ENCODE measurements around the gene SIGMAR1.
"Not testable (repeated sequence)": the region's sequence is repeated elsewhere in the genome, so short reads cannot be mapped to it uniquely, and the experiment has no call there.

SIGMAR1 gene

DNA sequence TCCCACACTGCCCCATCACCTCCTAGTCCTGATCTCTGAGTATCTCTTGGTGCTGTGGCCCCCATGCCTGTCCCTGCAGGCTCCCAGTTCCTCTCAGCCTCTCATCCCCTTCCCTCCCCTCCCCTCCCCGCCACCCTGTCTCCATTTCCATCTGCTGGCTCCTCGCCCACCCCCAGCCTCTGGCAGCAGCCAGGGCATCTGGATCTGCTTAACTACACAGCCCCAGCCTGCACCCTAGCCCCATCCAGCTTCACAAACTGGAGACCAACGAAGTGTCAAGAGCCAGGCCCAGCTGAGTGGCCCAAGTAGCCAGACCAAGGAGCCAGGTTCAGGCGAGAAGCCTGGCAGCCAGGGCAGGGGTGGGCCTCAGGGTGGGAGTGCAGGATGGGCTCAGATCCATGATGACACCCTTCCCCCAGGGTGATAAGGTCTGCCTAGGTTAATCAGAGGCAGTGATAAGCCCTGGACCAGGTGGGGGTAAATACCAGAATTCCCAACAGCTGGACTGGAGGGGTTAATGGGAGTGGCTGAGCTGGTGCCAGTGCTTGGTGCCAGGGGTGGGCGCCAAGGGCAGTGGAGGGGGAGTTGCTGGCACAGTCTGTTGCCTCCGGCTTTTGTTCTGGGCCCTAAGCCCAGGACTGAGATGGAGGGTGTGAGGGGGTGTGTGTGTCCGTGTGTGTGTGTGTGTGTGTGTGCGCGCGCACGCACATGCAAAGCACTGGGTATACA, 16.9 kb upstream of the SIGMAR1 start:
- no peak for DNase-seq

GRCh38 chr9:34653151-34654072, 15.8 kb upstream of the SIGMAR1 start:
- no peak for DNase-seq

GRCh38 chr9:34652602-34653000, 15.0 kb upstream of the SIGMAR1 start:
- no peak for DNase-seq

DNA sequence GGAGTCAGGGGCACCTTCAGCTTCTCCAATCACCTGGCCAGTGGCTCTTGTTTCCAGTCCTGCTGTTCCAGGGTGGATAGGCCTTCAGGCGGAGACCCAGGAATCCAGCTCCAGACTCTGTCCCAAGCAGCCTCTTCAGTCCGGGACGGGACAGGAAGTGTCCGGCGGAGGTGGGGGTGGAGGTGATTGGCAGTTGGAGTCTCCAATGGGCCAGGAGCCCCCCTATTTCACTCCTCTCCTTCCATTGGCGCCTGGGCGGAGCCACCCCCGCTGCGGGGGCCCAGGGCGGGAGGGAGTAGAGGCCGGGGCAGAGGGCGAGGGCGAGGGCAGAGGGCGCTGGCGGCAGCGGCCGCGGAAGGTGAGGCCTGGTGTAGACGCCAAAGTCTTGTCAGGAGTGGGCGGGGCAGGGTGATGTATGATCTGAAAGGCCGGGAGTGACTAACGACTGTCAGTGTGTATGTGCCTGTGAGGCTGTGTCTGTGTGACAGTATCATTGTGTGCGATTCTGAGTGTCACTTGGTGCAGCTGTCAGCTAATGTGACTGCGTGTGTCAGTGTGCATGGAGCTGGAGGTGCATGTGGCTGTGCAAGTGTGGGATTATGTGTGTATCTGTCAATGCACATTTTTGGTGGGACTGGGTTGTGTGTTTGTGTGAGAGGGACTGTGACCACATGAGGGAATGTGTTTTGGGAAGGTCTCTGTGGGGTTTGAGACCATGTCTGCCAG, 14.5 kb upstream of the SIGMAR1 start, which contains the start of gene IL11RA:
Gene IL11RA, plus strand, starts transcription at position 310 of the 726 bp plus-strand sequence. CDS start 3,033 bp downstream, outside the sequence.
- DNase-seq, result peak; percentile 68

- no peak for DNase-seq
These were observed 13.7 kb upstream of the SIGMAR1 start for GRCh38 chr9:34651321-34651720.

GRCh38 chr9:34650816-34651215, 13.2 kb upstream of the SIGMAR1 start:
- DNase-seq, result no peak

DNA sequence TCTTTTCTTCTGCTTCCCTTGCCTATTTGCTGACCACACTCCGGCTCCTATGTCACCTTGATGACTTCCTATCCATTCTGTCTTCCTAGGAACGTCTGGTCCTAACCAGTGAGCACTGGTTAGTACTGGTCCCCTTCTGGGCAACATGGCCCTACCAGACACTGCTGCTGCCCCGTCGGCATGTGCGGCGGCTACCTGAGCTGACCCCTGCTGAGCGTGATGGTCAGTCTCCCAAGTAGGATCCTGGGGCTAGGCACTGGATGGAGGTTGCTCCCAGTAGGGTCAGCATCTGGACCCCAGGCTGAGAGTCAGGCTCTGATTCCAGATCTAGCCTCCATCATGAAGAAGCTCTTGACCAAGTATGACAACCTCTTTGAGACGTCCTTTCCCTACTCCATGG, 11.1 kb upstream of the SIGMAR1 start:
- DNase-seq, result no peak

DNA sequence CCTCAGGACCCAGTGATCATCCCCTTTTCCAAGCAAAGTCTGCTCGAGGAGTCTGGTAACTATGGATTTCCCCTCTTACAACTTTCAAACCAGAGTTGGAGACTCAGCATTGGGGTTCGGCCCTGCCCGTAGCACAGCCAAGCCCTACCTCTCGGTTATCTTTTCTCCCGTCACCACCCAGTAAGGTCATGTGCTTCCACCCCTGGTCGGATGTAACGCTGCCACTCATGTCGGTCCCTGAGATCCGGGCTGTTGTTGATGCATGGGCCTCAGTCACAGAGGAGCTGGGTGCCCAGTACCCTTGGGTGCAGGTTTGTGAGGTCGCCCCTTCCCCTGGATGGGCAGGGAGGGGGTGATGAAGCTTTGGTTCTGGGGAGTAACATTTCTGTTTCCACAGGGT, 10.1 kb upstream of the SIGMAR1 start:
- DNase-seq, result no peak

DNA sequence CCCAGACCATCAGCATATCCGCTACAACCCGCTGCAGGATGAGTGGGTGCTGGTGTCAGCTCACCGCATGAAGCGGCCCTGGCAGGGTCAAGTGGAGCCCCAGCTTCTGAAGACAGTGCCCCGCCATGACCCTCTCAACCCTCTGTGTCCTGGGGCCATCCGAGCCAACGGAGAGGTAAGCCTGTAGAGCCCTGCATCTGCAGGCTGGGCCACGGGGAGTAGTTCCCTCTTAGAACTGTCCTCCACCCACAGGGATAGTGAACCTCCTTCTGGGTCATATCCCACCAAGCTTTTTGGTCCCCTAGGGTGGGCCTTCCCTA, 9.5 kb upstream of the SIGMAR1 start:
- no peak for DNase-seq

- DNase-seq, result peak; percentile 89
These were observed 8.9 kb upstream of the SIGMAR1 start, which contains the start of gene GALT for GRCh38 chr9:34646211-34647083. TSS of gene GALT (plus strand) at chr9:34646675. CDS start at chr9:34646705, 30 bp downstream.

- DNase-seq, result no peak
These were observed 7.3 kb upstream of the SIGMAR1 start for GRCh38 chr9:34644766-34645314.

GRCh38 chr9:34642679-34643078, 5.1 kb upstream of the SIGMAR1 start:
- DNase-seq, result no peak

GRCh38 chr9:34639322-34639721, 1.7 kb upstream of the SIGMAR1 start:
- not testable (repeated sequence) for DNase-seq

GRCh38 chr9:34638138-34638445, 505 bp upstream of the SIGMAR1 start:
- no peak for DNase-seq

DNA sequence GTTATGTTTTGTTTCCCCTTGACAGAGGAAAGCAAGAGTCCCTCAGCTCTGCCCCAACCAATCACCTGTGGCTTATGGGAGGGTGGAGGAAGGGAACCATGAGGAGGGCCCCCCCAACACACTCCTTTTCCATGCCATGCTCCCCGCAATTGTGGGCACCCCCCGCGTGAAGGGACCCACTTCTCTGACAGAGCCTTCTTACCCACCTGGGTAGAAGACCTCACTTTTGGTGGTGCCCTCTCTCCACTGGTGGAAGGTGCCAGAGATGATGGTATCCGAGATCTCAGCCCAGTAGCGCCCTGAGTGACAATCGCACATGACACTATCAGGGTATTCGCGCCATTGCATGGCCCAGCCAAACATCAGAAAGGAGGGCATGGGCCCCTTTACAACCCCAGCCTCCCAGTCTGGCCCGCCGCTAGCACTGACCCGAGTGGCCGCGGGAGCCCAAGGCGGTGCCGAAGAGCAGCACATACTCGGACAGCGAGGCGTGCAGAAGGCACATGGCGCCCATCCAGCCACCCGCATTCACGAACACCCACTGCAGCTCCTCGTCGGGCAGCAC, 714 bp downstream of the SIGMAR1 start:
- DNase-seq, result no peak

- DNase-seq, result no peak
These were observed 2.0 kb downstream of the SIGMAR1 start for GRCh38 chr9:34635556-34635955.

GRCh38 chr9:34634551-34635248, 2.9 kb downstream of the SIGMAR1 start:
- no peak for DNase-seq

DNA sequence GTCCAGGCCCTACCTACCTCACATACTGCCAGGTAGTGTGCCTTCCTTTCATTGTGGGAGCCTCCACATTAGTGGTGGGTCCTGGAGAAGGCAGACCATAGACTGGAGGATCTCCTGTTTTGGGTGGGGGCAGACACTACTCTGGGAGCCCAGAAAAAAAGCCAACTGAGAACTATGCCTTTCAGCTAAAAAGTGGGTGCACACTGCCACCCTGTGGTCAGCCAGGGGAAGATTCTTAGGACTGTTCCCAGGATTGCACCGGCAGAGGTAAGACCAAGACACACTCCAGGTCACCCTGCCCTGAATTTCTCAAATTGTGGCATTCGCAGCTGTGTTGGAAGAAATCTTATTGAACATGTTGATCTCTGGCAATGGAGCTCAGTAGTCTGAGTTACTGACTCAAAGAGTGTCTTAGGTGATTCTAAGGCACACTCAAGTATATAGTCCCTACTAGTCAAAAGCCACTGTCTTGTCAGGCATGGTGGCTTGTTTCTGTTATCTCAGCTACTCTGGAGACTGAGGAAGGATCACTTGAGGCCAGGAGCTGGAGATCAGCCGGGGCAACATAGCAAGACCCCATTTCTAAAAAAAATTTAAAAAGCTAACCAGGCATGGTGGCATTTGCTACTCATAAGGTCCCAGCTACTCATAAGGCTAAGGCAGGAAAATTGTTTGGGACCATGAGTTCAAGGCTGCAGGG, 3.6 kb downstream of the SIGMAR1 start:
- DNase-seq, result peak; percentile 62

DNA sequence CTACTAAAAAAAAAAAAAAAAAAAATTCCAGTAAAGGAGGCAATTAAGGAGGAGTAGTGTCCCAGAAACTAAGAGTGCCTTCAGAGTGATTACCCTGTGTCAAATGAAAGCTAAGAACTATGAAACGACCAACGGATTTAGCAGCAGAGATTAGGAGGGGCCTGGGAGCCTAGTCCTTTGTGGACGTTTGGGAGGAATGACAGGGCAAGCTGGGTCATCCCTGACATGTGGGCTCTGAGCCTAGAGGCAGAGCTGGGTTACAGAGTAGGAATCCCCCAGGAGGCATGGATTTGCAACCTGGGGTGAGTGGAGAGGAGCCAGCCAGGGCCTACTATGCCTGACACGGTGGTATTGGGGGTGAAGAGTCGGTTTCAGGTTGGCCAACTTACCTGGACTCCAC, 4.4 kb downstream of the SIGMAR1 start:
- DNase-seq, result no peak

DNA sequence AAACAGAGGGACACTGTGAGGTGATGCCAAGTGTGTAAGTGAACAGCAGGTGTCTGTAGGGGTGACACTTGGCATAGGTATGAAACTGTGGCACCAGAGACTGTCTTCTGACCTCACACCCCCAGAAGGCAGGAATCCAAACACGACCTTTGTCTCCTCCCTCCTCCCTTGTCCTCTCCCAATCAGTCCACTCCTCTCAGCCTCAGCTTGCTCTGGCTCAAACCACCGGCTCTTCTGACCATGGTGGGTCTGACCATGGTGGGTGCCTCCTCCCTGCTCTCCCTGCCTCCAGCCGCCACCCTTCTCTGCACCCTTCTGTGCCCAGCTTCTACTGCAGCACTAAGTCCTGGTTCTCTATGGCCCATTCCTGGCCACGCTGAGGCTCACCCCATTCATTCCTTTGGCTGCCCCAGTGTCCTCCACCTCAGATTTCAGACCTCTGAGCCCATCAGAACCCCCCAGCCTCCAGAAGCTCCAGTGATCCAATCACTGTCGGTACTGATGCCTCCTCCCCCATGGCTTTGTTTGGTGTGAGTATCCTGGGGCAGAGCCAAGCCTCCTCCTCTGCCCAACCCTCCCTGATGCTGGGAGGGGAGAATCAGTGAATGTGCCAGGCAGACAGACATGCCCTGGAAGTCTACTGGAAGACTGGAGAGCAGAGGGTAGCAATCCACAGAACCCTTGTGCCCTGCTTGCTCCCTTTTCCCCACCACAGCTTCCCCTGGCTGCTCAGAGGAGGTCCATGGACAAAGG, 7.0 kb downstream of the SIGMAR1 start:
- no peak for DNase-seq
